Stimulated activated memory B cell treated with anti-CD40 and anti-IgM and Interleukin-4, amounts not matched to agents 10 μg/mL and 1 μg/mL and 100 μg/mL, for 72 hours (primary cell): ENCODE results near the gene CLIC5.

Source experiments
- ATAC-seq: fragments of 150-1000 bp; cut with Tn5 transposase; 2 replicates; pipeline ENCODE4 v1.10.0; 2021
- H3K27ac Mint-ChIP-seq: one replicate; pipeline ENCODE4 v1.8.0; 2022; ENCODE audit warnings: mild to moderate bottlenecking, mixed read lengths
- H3K27me3 Mint-ChIP-seq: one replicate; pipeline ENCODE4 v1.8.0; 2022; ENCODE audit warnings: mixed read lengths
- H3K36me3 Mint-ChIP-seq: one replicate; pipeline ENCODE4 v1.8.0; 2022; ENCODE audit warnings: mixed read lengths
- H3K4me1 Mint-ChIP-seq: one replicate; pipeline ENCODE4 v1.8.0; 2022; ENCODE audit warnings: mixed read lengths
- H3K4me3 Mint-ChIP-seq: one replicate; pipeline ENCODE4 v1.8.0; 2022; ENCODE audit warnings: mild to moderate bottlenecking, moderate library complexity, mixed read lengths
- H3K9me3 Mint-ChIP-seq: one replicate; pipeline ENCODE4 v1.8.0; 2022; ENCODE audit warnings: mixed read lengths

Gene CLIC5

DNA sequence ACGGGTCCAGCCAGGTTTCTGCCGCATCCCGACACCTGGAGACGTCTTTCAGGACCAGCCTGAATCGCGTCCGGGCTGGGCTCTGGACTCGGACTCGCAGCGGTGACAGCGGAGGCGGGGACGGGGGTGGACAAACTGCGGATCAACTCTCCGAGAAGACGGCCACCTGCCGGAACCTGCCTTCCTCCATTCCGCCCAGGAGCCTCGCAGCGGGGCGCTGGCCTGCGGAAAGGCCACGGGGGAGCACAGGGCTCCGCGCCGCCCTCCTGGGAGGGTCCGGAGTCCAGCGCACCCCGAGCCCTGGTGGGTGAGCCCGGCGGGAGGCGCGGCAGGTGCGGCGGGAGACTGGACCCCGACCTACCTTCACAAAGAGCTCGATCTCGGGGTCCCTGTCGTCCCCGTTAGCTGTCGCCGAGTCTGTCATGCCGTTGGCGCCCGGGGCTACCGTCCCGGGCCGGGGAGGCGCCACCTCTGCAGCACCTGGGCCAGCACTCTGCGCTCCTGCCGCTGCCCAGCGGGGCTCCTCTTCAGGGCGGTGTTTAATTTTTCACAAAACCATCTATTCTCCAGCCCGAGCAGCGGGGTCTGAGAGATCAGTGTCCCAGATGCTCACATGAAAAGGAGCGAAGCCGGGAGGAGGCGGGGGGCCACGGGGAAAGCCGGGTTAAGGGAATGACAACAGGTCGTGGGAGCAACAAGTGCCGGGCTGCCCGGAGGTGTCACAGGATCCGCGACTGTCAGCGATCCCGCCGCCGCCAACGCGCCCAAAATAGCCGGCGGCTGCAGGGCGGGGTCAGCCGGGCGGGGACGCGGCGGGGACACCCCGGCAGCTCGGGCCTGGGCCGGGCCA, at the start of gene CLIC5:
CLIC5 (minus strand) TSS at position 742 of the 850 bp plus-strand sequence; CDS start at position 424, 318 bp downstream.
- peaks cover 39% of the 10 kb centered on the region for H3K4me1 Mint-ChIP-seq
- peak within 1 kb of the TSS; percentile 80 for H3K27ac Mint-ChIP-seq
- peak within 1 kb of the TSS; percentile 94 for H3K4me3 Mint-ChIP-seq
- no peaks in the 10 kb centered on the region for H3K27me3 Mint-ChIP-seq
- no peaks in the 10 kb centered on the region for H3K36me3 Mint-ChIP-seq
- ATAC-seq, result peak; percentile 72
- H3K9me3 Mint-ChIP-seq, result peaks cover 4% of the 10 kb centered on the region

DNA sequence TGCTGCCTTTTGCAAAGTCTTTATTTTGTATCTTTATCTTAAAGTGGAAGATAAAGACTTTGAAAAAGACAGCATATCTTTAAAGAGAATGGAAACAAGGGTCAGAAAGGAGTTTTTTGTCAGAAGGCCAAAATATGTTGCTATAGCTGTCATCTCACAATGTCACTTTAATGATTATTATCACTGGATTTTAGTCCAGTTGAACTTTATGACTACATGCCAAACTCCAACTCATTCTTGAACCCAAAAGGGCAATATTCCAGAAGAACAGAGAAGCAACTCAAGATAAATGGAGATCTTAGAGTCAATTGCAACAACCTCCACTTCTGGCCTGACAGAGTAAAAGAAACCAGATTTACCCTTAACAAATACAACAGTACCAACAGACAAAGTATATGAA, 47.3 kb upstream of the CLIC5 start:
- peaks cover 7% of the 10 kb centered on the region for H3K36me3 Mint-ChIP-seq
- H3K27ac Mint-ChIP-seq, result no peak overlapping the region
- H3K9me3 Mint-ChIP-seq, result peaks cover 4% of the 10 kb centered on the region
- peaks cover 15% of the 10 kb centered on the region for H3K27me3 Mint-ChIP-seq
- H3K4me3 Mint-ChIP-seq, result no peak overlapping the region
- no peak for ATAC-seq
- H3K4me1 Mint-ChIP-seq, result no peaks in the 10 kb centered on the region

DNA sequence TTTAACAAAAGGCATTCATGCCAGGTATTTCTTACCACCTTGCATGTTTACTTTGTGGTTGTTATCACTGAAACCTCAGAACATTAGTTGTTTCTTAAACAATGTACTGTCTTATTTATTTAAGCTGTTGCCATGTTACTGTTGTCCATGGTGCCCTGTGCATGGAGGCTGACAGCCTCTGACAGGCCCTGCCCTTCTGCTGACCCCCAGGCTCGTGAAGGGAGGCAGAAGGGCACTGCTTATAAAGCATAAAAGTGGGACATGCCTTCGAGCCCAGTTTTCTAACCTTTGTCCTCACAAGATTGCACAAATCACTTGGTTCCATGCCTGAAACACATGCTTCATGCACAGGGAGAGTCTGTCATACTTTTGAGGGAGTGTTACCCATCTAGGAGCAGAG, 46.7 kb upstream of the CLIC5 start:
- ATAC-seq, result no peak
- Mint-ChIP-seq H3K27me3 (peaks cover 22% of the 10 kb centered on the region), H3K9me3 (peaks cover 7% of the 10 kb centered on the region), H3K4me3 (no peak overlapping the region), H3K36me3 (peaks cover 7% of the 10 kb centered on the region), H3K4me1 (no peaks in the 10 kb centered on the region), H3K27ac (no peak overlapping the region)

DNA sequence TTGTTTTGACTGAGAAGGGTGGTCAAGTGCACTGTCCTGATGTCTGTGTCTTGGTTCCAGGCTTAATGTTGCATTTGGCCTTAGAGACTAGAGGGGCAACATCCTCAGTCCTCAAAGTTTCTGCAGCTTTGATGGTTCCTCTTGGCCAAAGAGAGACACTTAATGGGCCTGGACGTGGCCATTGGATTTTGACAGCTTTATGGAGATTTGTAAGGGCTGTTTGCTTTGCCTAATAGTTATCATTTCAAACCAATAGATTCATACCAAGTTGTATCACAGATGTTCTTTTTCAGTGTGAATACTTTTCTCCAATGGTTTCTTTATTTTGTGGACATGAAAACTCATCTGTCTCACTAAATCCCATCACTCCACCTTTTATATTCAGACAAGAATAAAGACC, 45.8 kb upstream of the CLIC5 start:
- H3K27ac Mint-ChIP-seq, result no peak overlapping the region
- no peak overlapping the region for H3K4me3 Mint-ChIP-seq
- H3K36me3 Mint-ChIP-seq, result peaks cover 7% of the 10 kb centered on the region
- H3K9me3 Mint-ChIP-seq, result peaks cover 13% of the 10 kb centered on the region
- no peaks in the 10 kb centered on the region for H3K4me1 Mint-ChIP-seq
- H3K27me3 Mint-ChIP-seq, result peaks cover 30% of the 10 kb centered on the region
- ATAC-seq, result no peak

DNA sequence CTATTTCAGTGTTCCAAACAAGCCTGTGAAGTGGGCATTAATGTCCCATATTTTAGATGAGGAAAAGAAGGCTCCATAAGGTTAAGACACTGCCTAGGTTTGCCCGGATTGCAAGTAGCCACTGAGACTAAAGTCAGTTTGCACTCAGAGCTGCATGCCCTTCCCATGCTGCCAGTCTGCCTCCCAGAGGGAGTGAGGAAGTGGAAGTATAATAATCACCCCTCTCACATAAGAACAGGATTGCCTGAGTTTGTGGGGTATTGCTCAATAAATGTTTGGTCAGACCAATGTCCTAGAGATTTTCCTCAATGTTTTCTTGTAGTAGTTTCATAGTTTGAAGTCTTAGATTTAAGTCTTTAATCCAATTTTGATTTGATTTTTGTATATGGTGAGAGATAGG, 43.9 kb upstream of the CLIC5 start:
- Mint-ChIP-seq H3K36me3 (peaks cover 7% of the 10 kb centered on the region), H3K27me3 (peaks cover 32% of the 10 kb centered on the region), H3K27ac (no peak overlapping the region), H3K9me3 (peaks cover 13% of the 10 kb centered on the region), H3K4me3 (no peak overlapping the region), H3K4me1 (no peaks in the 10 kb centered on the region)
- no peak for ATAC-seq

DNA sequence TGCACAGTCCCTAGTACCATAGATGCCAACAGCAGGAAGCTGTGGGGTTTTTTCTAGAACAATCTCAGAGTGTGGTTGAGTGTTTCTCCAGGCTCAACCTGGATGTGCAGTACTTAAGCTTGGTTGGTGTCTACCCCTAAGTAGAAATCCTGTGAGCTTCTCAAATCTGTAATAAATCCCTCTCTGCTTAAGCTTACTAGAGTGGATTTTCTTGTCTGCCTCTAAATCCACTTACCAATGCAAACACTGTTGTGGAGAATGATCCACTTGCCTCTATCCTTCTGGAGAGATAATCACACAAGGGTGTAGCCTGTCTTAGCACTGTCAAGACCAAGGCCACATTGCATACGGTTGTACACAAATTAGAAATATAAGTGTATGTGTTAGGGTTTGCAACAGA, 43.3 kb upstream of the CLIC5 start:
- no peak overlapping the region for H3K4me3 Mint-ChIP-seq
- no peak for ATAC-seq
- no peaks in the 10 kb centered on the region for H3K4me1 Mint-ChIP-seq
- peaks cover 32% of the 10 kb centered on the region for H3K27me3 Mint-ChIP-seq
- peaks cover 13% of the 10 kb centered on the region for H3K9me3 Mint-ChIP-seq
- peaks cover 7% of the 10 kb centered on the region for H3K36me3 Mint-ChIP-seq
- no peak overlapping the region for H3K27ac Mint-ChIP-seq

DNA sequence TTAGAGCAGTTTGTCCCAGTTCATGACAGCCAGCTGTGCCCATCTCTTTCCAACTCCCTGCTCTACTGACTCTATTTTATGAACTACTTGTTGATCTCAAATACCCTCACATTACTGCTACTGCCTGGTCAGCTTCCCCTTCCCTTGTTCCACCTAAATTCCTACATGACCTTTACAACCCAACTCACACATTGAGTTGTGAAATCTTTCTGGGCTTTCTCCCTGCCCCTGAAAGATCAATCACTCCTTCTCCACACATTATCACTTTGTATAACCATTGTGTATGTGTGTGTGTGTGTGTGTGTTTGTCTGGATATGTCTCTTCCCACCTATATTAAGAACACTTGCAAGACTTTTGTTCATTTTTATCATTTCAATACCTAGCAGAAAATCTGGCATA, 42.1 kb upstream of the CLIC5 start:
- peaks cover 9% of the 10 kb centered on the region for H3K9me3 Mint-ChIP-seq
- no peaks in the 10 kb centered on the region for H3K36me3 Mint-ChIP-seq
- H3K27me3 Mint-ChIP-seq, result peaks cover 29% of the 10 kb centered on the region
- H3K4me3 Mint-ChIP-seq, result no peak overlapping the region
- H3K4me1 Mint-ChIP-seq, result no peaks in the 10 kb centered on the region
- H3K27ac Mint-ChIP-seq, result no peak overlapping the region
- ATAC-seq, result no peak

DNA sequence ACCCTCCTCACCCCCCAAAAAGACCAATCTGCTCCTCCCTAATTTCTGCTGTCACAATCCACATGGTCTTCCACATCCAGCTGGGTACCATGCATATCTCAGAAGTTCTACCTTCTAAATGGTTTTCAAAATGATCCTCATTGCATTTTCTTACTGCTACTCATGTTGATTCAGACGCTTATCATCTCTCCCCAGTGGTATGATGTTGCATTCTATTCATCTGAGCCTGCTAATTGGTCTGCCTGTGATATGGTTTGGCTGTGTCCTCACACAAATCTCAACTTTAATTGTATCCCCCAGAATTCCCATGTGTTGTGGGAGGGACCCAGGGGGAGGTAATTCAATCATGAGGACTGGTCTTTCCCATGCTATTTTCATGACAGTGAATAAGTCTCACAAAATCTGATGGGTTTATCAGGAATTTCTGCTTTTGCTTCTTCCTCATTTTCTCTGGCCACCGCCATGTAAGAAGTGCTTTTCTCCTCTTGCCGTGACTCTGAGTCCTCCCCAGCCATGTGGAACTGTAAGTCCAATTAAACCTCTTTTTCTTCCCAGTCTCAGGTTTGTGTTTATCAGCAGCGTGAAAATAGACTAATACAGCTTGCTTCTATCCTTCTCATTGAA, 41.4 kb upstream of the CLIC5 start:
- H3K27me3 Mint-ChIP-seq, result peaks cover 36% of the 10 kb centered on the region
- H3K4me3 Mint-ChIP-seq, result no peak overlapping the region
- no peaks in the 10 kb centered on the region for H3K4me1 Mint-ChIP-seq
- ATAC-seq, result no peak
- H3K9me3 Mint-ChIP-seq, result peaks cover 9% of the 10 kb centered on the region
- H3K27ac Mint-ChIP-seq, result no peak overlapping the region
- no peaks in the 10 kb centered on the region for H3K36me3 Mint-ChIP-seq

DNA sequence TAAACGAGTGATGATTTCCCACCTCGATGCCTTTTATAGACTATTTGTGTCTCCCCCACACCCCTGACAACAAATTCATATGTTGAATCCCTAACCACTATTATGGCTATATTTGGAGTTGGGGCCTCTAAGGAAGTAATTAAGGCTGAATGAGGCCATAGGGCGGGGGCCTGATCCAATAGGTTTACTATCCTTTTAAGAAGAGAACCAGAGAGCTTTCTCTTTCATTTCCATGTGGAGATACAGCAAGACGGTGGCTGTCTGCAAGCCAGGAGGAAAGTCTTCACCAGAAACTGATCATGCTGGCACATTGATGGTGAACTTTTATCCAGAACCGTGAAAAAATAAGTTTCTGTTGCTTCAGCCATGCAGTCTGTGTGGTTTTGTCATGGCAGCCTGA, 38.9 kb upstream of the CLIC5 start:
- no peaks in the 10 kb centered on the region for H3K36me3 Mint-ChIP-seq
- H3K27ac Mint-ChIP-seq, result no peak overlapping the region
- H3K9me3 Mint-ChIP-seq, result peaks cover 9% of the 10 kb centered on the region
- H3K27me3 Mint-ChIP-seq, result peaks cover 39% of the 10 kb centered on the region
- no peak overlapping the region for H3K4me3 Mint-ChIP-seq
- no peak for ATAC-seq
- no peaks in the 10 kb centered on the region for H3K4me1 Mint-ChIP-seq

DNA sequence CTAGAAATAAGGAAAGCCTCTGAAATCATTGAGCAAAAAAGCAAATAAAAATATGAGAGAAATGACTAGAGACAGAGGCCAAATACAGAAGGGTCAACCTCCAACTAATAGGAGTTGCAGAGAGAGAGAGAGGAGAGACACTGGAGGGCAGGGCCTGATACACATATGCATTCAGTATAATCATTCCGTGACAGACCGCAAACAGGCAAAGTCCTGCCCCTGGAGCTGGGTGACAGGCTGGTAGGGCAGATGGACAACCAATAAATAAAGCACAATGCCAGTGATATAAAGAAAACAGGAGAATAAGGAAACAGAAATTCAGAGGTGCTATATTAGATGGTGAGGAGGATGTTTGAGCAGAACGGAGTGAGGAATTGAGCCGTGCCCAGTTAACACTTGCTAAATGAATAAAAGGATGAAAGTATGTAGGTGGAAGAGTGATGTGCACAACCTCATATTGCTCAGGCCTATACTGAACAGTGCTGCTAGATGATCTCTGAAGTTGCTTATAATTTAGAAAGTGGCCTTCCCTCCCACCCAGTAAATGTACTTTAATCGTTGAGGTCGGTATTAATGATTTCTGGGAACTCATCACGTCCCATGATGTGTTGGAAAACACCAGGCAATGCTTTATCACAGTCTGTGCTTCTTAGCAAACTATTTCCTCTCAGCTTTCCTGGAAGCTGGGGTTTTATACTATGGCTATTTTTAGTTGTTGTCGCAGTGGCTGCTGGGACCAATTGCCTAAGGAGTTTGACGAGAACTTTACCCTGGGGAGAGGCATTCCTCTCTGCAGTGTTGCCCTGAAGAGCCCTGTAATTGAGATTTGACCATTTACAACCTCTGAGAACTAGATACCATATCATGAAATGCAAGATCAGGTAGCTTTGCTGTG, 37.6 kb upstream of the CLIC5 start:
- no peaks in the 10 kb centered on the region for H3K4me1 Mint-ChIP-seq
- H3K27me3 Mint-ChIP-seq, result peaks cover 38% of the 10 kb centered on the region
- ATAC-seq, result no peak
- no peaks in the 10 kb centered on the region for H3K36me3 Mint-ChIP-seq
- peaks cover 9% of the 10 kb centered on the region for H3K9me3 Mint-ChIP-seq
- H3K27ac Mint-ChIP-seq, result no peak overlapping the region
- no peak overlapping the region for H3K4me3 Mint-ChIP-seq

DNA sequence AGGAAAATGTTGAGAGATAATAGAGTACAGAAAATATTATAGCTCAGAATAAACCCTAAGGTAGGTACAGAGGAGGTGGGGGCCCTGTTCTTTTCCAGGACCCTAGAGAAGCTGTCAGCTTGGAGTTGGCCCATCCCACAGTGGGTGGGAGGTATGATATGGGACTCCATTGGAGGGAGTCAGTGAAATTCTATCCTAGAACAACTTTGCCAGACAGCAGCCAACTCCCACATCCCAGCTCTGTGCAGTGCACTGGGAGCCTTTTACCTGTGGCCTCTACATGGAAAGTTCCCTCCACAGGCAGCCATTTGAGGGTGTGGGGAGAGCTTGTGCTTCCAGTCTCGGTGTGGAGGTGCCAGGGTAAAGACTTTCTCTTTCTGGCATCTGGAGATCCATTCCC, 36.8 kb upstream of the CLIC5 start:
- H3K36me3 Mint-ChIP-seq, result no peaks in the 10 kb centered on the region
- no peak overlapping the region for H3K27ac Mint-ChIP-seq
- no peak overlapping the region for H3K4me3 Mint-ChIP-seq
- H3K27me3 Mint-ChIP-seq, result peaks cover 30% of the 10 kb centered on the region
- peaks cover 7% of the 10 kb centered on the region for H3K9me3 Mint-ChIP-seq
- no peaks in the 10 kb centered on the region for H3K4me1 Mint-ChIP-seq
- ATAC-seq, result no peak

DNA sequence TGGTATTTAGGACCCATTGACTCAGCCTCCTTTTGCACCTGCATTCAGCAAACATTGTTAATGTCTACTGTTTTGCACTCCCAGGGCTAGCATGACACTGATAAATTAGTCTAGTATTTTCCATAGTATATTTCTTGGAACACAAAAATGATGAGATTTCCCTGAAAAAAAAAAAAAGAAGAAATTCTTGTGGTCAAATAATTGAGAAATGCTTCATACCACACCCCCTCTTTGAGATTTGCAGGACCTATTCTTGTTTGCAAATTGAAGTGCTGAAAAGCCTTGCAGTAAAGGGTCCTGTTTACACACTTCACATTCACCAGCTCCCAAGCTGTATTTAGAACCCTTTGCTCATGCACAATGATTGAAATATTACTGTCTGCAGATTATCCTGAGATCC, 36.3 kb upstream of the CLIC5 start:
- H3K9me3 Mint-ChIP-seq, result peaks cover 2% of the 10 kb centered on the region
- H3K4me3 Mint-ChIP-seq, result no peak overlapping the region
- no peak overlapping the region for H3K27ac Mint-ChIP-seq
- H3K4me1 Mint-ChIP-seq, result no peaks in the 10 kb centered on the region
- H3K36me3 Mint-ChIP-seq, result no peaks in the 10 kb centered on the region
- peaks cover 24% of the 10 kb centered on the region for H3K27me3 Mint-ChIP-seq
- ATAC-seq, result no peak

DNA sequence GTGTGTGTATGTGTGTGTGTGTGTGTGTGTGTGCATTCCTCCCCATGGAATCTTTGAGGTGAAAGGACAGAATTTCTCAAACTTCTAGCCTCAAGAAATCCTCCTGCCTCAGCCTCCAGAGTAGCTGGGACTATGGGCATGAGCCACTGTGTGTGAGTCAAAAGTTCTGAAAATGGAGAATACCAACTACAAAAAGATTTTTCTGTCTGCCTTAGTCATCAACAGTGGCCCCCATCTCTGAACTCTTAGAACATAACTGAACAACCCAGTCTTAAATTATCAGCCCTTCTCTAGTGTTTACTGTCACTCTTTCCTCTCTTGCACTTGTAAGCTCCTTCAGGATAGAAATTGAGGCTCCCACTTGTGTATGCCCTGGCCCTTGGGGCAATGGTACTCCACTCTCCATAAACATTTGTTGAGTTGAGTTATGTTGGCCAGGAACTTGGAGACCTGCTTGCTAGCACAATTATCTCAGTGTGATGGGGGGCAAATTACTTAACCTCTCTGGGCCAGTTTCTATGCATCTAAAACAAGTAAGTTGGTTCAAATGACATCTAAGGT, 35.3 kb upstream of the CLIC5 start:
- Mint-ChIP-seq H3K36me3 (no peaks in the 10 kb centered on the region), H3K27ac (no peak overlapping the region), H3K9me3 (no peaks in the 10 kb centered on the region), H3K4me3 (no peak overlapping the region), H3K4me1 (no peaks in the 10 kb centered on the region), H3K27me3 (peaks cover 17% of the 10 kb centered on the region)
- no peak for ATAC-seq

DNA sequence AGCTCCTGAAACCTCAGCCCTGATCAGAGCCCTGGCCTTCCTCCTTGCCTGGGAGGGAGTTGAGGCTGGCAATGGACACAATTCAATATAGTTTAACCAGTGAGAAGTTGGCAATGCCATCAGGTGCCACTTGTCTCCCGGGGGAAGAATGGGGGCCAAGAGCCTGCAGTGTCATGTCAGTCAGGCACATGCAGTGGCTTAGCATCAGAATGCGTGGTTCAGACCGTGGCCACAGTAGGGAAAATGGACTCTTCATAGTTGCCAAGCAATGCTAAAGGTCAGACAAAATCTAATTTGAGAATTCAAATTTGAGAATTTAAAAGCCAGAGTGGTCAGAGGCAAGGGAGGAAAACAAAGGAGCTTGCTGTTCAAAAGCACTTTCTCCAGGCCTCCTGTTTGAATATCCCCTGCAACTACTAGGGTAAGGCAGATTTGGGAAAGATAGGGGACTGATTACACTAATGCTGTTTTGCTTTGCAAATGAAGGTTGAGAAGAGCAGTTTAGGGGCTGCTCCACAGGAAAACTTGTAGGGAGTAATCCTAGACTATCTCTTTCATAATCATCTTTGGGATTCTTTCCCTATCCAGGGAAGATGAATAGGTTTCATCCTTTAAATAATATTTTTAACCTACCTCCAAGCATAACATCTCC, 33.1 kb upstream of the CLIC5 start:
- H3K4me3 Mint-ChIP-seq, result no peak overlapping the region
- ATAC-seq, result no peak
- no peak overlapping the region for H3K27ac Mint-ChIP-seq
- H3K9me3 Mint-ChIP-seq, result no peaks in the 10 kb centered on the region
- H3K4me1 Mint-ChIP-seq, result no peaks in the 10 kb centered on the region
- H3K36me3 Mint-ChIP-seq, result no peaks in the 10 kb centered on the region
- peaks cover 17% of the 10 kb centered on the region for H3K27me3 Mint-ChIP-seq
